ENCODE results near the gene ABCA9. TPM values are rescaled to one million over a fixed set of nuclear protein-coding genes. Genes with fewer than 3 reads are reported as not detected.
A peak's percentile ranks its signal among the peaks of the same experiment; 100 is the strongest.

The ABCA9 gene
- total and polyA plus RNA-seq, 2 of the 13 experiments (the other 11 are each of a cell fraction or from before 2014, with no cell fraction given): 0.04 TPM; not detected in 1

DNA sequence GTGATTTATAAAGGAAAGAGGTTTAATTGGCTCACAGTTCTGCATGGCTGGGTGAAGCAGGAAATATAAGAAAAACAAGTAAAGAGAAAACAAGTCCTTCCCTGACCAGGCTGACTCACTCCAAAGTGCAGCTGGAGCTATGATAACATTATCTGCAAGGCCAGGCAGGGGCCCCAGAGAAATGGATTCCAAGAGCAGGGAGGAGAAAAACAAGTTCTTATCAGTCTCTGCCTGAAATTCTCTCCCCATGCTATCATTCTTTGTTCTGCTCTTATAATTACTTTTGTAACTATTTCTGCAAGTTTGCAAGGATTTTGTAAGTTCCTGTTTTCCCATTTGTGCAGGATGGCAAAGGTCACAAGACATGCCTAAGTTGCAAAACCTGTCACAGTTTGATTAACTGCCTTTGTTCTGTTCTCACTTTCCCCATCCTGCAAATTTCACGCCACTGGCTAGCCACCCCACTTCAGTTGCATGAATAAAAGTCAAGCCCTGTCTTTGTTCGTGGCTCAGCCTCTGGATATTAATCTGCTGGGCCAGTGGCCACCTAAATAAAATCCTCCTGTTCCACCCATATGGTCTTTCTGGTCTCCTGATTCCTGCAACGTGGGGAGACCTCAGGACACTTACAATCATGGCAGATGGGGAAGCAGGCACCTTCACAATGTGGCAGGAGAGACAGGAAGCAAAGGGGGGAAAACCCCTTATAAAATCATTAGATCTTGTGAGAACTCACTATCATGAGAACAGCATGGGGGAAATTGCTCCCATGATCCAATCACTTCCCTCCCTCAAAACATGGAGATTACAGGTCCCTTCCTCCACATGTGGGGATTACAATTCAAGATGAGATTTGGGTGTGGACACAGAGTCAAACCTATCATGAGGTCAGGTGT lies 13.1 kb downstream of the ABCA9 start (continued):
- TF ChIP-seq, protein P1, sequence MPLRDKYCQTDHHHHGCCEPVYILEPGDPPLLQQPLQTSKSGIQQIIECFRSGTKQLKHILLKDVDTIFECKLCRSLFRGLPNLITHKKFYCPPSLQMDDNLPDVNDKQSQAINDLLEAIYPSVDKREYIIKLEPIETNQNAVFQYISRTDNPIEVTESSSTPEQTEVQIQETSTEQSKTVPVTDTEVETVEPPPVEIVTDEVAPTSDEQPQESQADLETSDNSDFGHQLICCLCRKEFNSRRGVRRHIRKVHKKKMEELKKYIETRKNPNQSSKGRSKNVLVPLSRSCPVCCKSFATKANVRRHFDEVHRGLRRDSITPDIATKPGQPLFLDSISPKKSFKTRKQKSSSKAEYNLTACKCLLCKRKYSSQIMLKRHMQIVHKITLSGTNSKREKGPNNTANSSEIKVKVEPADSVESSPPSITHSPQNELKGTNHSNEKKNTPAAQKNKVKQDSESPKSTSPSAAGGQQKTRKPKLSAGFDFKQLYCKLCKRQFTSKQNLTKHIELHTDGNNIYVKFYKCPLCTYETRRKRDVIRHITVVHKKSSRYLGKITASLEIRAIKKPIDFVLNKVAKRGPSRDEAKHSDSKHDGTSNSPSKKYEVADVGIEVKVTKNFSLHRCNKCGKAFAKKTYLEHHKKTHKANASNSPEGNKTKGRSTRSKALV (CRISPR knock-in tag; IDR thresholded peaks at IDR 0.05): peak; percentile 46
- no peak; the same call in 1 of the 2 replicates for TF ChIP-seq JDP2 (CRISPR knock-in tag; IDR thresholded peaks at IDR 0.05; ENCODE audit: borderline replicate concordance)
- TF ChIP-seq ZNF772 (CRISPR knock-in tag; IDR thresholded peaks at IDR 0.05): peak; percentile 51; the same call in 1 of the 2 replicates
- TF ChIP-seq KDM5A (IDR thresholded peaks at IDR 0.05; ENCODE audit: borderline replicate concordance, low read length): no peak
- TF ChIP-seq ZNF607 (CRISPR knock-in tag; IDR thresholded peaks at IDR 0.05; ENCODE audit: borderline replicate concordance): no peak
- peak; percentile 100 for TF ChIP-seq HOXA5 (CRISPR knock-in tag; IDR thresholded peaks at IDR 0.05)
- TF ChIP-seq THYN1 (CRISPR knock-in tag; IDR thresholded peaks at IDR 0.05; ENCODE audit: borderline replicate concordance, low read depth): no peak
- peak; percentile 89 for TF ChIP-seq ZNF136 (CRISPR knock-in tag; IDR thresholded peaks at IDR 0.05; ENCODE audit: low read depth)
- TF ChIP-seq, protein P2, sequence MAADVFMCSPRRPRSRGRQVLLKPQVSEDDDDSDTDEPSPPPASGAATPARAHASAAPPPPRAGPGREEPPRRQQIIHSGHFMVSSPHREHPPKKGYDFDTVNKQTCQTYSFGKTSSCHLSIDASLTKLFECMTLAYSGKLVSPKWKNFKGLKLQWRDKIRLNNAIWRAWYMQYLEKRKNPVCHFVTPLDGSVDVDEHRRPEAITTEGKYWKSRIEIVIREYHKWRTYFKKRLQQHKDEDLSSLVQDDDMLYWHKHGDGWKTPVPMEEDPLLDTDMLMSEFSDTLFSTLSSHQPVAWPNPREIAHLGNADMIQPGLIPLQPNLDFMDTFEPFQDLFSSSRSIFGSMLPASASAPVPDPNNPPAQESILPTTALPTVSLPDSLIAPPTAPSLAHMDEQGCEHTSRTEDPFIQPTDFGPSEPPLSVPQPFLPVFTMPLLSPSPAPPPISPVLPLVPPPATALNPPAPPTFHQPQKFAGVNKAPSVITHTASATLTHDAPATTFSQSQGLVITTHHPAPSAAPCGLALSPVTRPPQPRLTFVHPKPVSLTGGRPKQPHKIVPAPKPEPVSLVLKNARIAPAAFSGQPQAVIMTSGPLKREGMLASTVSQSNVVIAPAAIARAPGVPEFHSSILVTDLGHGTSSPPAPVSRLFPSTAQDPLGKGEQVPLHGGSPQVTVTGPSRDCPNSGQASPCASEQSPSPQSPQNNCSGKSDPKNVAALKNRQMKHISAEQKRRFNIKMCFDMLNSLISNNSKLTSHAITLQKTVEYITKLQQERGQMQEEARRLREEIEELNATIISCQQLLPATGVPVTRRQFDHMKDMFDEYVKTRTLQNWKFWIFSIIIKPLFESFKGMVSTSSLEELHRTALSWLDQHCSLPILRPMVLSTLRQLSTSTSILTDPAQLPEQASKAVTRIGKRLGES (CRISPR knock-in tag; IDR thresholded peaks at IDR 0.05; ENCODE audit: borderline replicate concordance): peak; percentile 15; the same call in 1 of the 2 replicates
- TF ChIP-seq NFATC3 (CRISPR knock-in tag; IDR thresholded peaks at IDR 0.05): no peak
- TF ChIP-seq, protein P3, sequence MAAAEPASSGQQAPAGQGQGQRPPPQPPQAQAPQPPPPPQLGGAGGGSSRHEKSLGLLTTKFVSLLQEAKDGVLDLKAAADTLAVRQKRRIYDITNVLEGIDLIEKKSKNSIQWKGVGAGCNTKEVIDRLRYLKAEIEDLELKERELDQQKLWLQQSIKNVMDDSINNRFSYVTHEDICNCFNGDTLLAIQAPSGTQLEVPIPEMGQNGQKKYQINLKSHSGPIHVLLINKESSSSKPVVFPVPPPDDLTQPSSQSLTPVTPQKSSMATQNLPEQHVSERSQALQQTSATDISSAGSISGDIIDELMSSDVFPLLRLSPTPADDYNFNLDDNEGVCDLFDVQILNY (CRISPR knock-in tag; conservative IDR thresholded peaks at IDR 0.05): no peak
- TF ChIP-seq, protein P4, sequence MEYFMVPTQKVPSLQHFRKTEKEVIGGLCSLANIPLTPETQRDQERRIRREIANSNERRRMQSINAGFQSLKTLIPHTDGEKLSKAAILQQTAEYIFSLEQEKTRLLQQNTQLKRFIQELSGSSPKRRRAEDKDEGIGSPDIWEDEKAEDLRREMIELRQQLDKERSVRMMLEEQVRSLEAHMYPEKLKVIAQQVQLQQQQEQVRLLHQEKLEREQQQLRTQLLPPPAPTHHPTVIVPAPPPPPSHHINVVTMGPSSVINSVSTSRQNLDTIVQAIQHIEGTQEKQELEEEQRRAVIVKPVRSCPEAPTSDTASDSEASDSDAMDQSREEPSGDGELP (IDR thresholded peaks at IDR 0.05; ENCODE audit: borderline replicate concordance, low read depth): peak; percentile 89
- TF ChIP-seq SIN3A (IDR thresholded peaks at IDR 0.05; ENCODE audit: borderline replicate concordance, low read depth, low read length): 0 out of 2 replicates have a peak, but pooled peaks have one; percentile 22
- peak; percentile 56 for TF ChIP-seq GABPB1 (CRISPR knock-in tag; IDR thresholded peaks at IDR 0.05)
- TF ChIP-seq GPN1 (CRISPR knock-in tag; IDR thresholded peaks at IDR 0.05; ENCODE audit: borderline replicate concordance): no peak
- no peak for TF ChIP-seq HNRNPUL1 (IDR thresholded peaks at IDR 0.05; ENCODE audit: low read depth, low read length)
- TF ChIP-seq ZNF572 (CRISPR knock-in tag; IDR thresholded peaks at IDR 0.05): no peak; the same call in 1 of the 2 replicates
- TF ChIP-seq BORCS8-MEF2B (CRISPR knock-in tag; IDR thresholded peaks at IDR 0.05): peak; percentile 23; the same call in 1 of the 2 replicates
- peak; percentile 97 for TF ChIP-seq HMG20A (CRISPR knock-in tag; IDR thresholded peaks at IDR 0.05; ENCODE audit: borderline replicate concordance)
- no peak for TF ChIP-seq CCAR2 (optimal IDR thresholded peaks at IDR 0.05; ENCODE audit: low read depth, low read length)
- TF ChIP-seq, protein P5, sequence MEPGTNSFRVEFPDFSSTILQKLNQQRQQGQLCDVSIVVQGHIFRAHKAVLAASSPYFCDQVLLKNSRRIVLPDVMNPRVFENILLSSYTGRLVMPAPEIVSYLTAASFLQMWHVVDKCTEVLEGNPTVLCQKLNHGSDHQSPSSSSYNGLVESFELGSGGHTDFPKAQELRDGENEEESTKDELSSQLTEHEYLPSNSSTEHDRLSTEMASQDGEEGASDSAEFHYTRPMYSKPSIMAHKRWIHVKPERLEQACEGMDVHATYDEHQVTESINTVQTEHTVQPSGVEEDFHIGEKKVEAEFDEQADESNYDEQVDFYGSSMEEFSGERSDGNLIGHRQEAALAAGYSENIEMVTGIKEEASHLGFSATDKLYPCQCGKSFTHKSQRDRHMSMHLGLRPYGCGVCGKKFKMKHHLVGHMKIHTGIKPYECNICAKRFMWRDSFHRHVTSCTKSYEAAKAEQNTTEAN (CRISPR knock-in tag; conservative IDR thresholded peaks at IDR 0.05): peak; percentile 70; the same call in 1 of the 2 replicates
